HEK293 (cell line): ENCODE measurements around the gene PILRB.

Source experiments
- CTCF ChIA-PET: fragments of 350-600 bp; formaldehyde crosslinking; extraction: SDS; loops from one replicate; lab custom pipeline; 2021; ENCODE audit warnings: antibody characterized with exemption; lab: Yijun Ruan, JAX
- POLR2A ChIA-PET: fragments of 300-600 bp; formaldehyde crosslinking; extraction: SDS; loops from one replicate; lab custom pipeline; 2020; ENCODE audit warnings: antibody characterized with exemption, inconsistent platforms; lab: Yijun Ruan, JAX
- H3K27ac ChIP-seq: fragments of 200-500 bp; sonication (Bioruptor generic); 2 replicates; pipeline ENCODE4 v1.5.1; 2014; ENCODE audit warnings: low read depth, low read length, control low read depth, inconsistent platforms; ENCODE audit errors: extremely low read depth
- H3K36me3 ChIP-seq, 2 experiments: fragments of 200-500 bp in 1 of 2; sonication (Bioruptor generic) in 1 of 2; 1 replicate in 1 of 2; 2 replicates in 1 of 2; pipeline ENCODE4 v1.5.1; 2014 to 2017; ENCODE audit warnings: inconsistent platforms in 2 of 2, low read length in 2 of 2; ENCODE audit not compliant: control insufficient read depth in 2 of 2, insufficient read depth in 1 of 2
- H3K4me1 ChIP-seq: fragments of 200-500 bp; sonication (Bioruptor generic); 2 replicates; pipeline ENCODE4 v1.5.1; 2014; ENCODE audit warnings: mild to moderate bottlenecking, low read length, inconsistent platforms; ENCODE audit not compliant: control insufficient read depth, insufficient read depth
- H3K4me3 ChIP-seq: 2 replicates; pipeline ENCODE4 v1.5.1; 2011; ENCODE audit warnings: low read depth, mild to moderate bottlenecking, control low read depth, low read length, moderate library complexity
- H3K9me3 ChIP-seq: fragments of 200-500 bp; sonication (Bioruptor generic); 2 replicates; pipeline ENCODE4 v1.5.1; 2014; ENCODE audit warnings: low read depth, low read length, inconsistent platforms; ENCODE audit not compliant: control insufficient read depth, insufficient read depth
- EGR2 ChIP-seq: fragments of 450-650 bp; formaldehyde crosslinking; IDR thresholded peaks from 2 replicates; pipeline ENCODE4 v1.5.1; 2016; ENCODE audit warnings: low read depth, missing biosample characterization, missing genetic modification characterization
- GLI4 ChIP-seq: fragments of 450-650 bp; formaldehyde crosslinking; IDR thresholded peaks from 2 replicates; pipeline ENCODE4 v1.5.1; 2016; ENCODE audit warnings: missing biosample characterization, missing genetic modification characterization
- PATZ1 ChIP-seq: fragments of 450-650 bp; formaldehyde crosslinking; IDR thresholded peaks from 2 replicates; pipeline ENCODE4 v1.5.1; 2016; ENCODE audit warnings: missing biosample characterization, missing genetic modification characterization
- PRDM2 ChIP-seq: fragments of 450-650 bp; formaldehyde crosslinking; IDR thresholded peaks from 2 replicates; pipeline ENCODE4 v1.5.1; 2016; ENCODE audit warnings: missing biosample characterization, missing genetic modification characterization, borderline replicate concordance
- SP2 ChIP-seq: fragments of 450-650 bp; formaldehyde crosslinking; IDR thresholded peaks from 2 replicates; pipeline ENCODE4 v1.5.1; 2016; ENCODE audit warnings: missing biosample characterization, missing genetic modification characterization
- TSHZ1 ChIP-seq: fragments of 450-650 bp; formaldehyde crosslinking; IDR thresholded peaks from 2 replicates; pipeline ENCODE4 v1.5.1; 2016; ENCODE audit warnings: missing biosample characterization, missing genetic modification characterization, borderline replicate concordance
- ZBTB10 ChIP-seq: fragments of 450-650 bp; formaldehyde crosslinking; IDR thresholded peaks from 2 replicates; pipeline ENCODE4 v1.5.1; 2016; ENCODE audit warnings: missing biosample characterization, missing genetic modification characterization
- ZFHX2 ChIP-seq: fragments of 450-650 bp; formaldehyde crosslinking; conservative IDR thresholded peaks from 2 replicates; pipeline ENCODE4 v1.5.1; 2016; ENCODE audit warnings: missing biosample characterization, missing genetic modification characterization
- ZNF169 ChIP-seq: fragments of 450-650 bp; formaldehyde crosslinking; IDR thresholded peaks from 2 replicates; pipeline ENCODE4 v1.5.1; 2016; ENCODE audit warnings: missing biosample characterization, missing genetic modification characterization
- ZNF398 ChIP-seq: fragments of 450-650 bp; formaldehyde crosslinking; IDR thresholded peaks from 2 replicates; pipeline ENCODE4 v1.5.1; 2017; ENCODE audit warnings: missing biosample characterization, missing genetic modification characterization
- ZNF416 ChIP-seq: fragments of 450-650 bp; formaldehyde crosslinking; IDR thresholded peaks from 2 replicates; pipeline ENCODE4 v1.5.1; 2016; ENCODE audit warnings: missing biosample characterization, missing genetic modification characterization
- ZNF792 ChIP-seq: fragments of 450-650 bp; formaldehyde crosslinking; IDR thresholded peaks from 2 replicates; pipeline ENCODE4 v1.5.1; 2016; ENCODE audit warnings: missing biosample characterization, missing genetic modification characterization

Gene PILRB

GRCh38 chr7:100370746-100371145 is 12.8 kb downstream of the PILRB start:
- TF ChIP-seq PRDM2 (tag by site-specific recombination) = no peak
- no peak for TF ChIP-seq ZNF416 (tag by site-specific recombination)
- TF ChIP-seq ZNF398 = no peak
- TF ChIP-seq GLI4 (tag by site-specific recombination) = no peak
- TF ChIP-seq ZNF169 (tag by site-specific recombination) = no peak
- TF ChIP-seq TSHZ1 (tag by site-specific recombination) = no peak
- TF ChIP-seq ZNF792 (tag by site-specific recombination) = no peak
- H3K9me3 ChIP-seq = no peaks in the 10 kb centered on the region
- no peak overlapping the region for H3K4me3 ChIP-seq
- no peak overlapping the region for H3K27ac ChIP-seq
- ChIA-PET POLR2A (no interaction called here), CTCF (no interaction called here)
- H3K36me3 ChIP-seq = peaks cover 0 to 10% of the 10 kb centered on the region in 2 experiments; a peak in 2 of 3 replicates
- H3K4me1 ChIP-seq = no peaks in the 10 kb centered on the region

- ChIA-PET CTCF (interaction anchor here (0.6 to 1.1 kb wide), 3 partner anchors 36 to 241 kb away, joined by 3 to 4 read pairs (median 3); partner anchors contain the start of gene MEPCE), POLR2A (no interaction called here)
- Histone ChIP-seq H3K9me3 (no peaks in the 10 kb centered on the region), H3K4me1 (no peaks in the 10 kb centered on the region), H3K36me3 (peaks cover 0 to 10% of the 10 kb centered on the region in 2 experiments; a peak in 2 of 3 replicates), H3K27ac (0 out of 2 replicates have a peak overlapping the region, but pooled peaks have one; percentile 33), H3K4me3 (no peak overlapping the region)
- TF ChIP-seq ZFHX2 (tag by site-specific recombination) (peak; percentile 94), SP2 (peak; percentile 25; the same call in 1 of the 2 replicates), PATZ1 (tag by site-specific recombination) (peak; percentile 25; the same call in 1 of the 2 replicates), EGR2 (tag by site-specific recombination) (peak; percentile 89), ZBTB10 (no peak)
Observed at GRCh38 chr7:100371561-100372171, 13.7 kb downstream of the PILRB start.
